Measurements from ENCODE around the gene DCST2.

Gene DCST2

DNA sequence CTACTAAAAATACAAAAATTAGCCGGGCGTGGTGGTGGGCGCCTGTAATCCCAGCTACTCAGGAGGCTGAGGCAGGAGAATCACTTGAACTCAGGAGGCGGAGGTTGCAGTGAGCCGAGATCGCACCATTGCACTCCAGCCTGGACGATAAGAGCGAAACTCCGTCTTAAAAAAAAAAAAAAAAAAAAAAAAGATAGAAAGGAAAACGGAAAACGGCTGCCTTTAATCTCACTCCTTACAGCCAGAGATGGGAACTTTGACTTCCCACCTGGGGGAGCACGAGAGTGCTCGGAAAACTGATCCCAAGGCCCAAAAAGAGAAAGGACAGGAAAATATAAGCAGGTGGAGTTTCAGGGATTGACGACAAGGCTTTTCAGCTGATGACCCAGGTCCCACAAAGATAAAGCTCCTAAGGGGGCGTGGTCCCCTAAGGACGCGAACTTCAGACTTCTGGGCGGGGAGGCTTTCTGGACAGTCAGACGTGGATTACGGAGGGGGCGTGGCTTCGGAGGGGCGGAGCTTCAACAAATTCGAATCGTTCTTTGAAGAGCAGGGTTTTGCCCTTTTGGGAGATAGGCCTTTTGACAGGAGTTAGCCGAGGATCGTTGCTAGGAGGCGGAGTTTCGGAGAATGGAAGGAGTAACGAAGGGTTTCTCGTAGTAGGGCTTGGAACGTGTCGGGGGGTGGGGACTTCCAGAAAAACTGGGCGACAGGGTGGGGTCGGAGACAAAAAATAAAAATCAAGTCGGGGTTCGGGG lies 60.1 kb downstream of the DCST2 start:
- DNase-seq, result peak; percentile 94 to 97

DNA sequence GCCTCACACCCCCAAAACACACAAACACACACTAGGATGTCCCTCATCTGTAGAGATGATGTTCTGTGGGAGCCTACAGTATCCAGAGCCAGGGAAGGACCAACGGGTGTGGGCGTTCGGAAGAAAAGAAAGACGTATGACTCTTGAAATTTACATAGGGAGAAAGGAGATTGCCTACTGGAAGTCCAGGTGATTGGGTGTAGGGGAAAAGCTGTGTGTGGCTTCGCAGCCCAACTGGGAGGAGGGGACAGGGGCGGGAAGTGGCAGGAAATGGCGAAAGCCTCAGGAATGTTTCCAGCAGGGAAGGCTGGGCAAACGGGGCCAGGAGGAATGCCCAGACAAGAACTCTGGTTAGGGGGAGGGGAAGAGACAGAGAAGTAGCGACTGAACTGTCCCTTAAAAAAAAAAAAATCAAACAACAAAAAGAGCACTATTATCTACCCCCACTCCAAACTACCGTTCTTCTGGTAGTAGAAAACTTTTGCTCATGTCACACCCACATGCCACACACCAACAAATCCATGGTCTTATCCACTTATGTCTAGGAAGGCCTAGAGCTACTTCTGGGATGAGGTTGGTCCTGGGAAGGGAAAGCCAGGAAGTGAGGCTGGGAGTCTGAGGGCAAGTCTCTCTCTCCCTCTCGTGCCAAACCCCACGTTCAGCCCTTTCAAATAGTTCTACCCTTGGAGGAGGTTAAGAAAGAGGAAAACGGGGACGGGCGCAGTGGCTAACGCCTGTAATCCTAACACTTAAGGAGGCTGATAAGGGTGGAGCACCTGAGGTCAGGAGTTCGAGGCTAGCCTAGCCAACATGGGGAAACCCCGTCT lies 60.9 kb downstream of the DCST2 start:
- no peak for DNase-seq

DNA sequence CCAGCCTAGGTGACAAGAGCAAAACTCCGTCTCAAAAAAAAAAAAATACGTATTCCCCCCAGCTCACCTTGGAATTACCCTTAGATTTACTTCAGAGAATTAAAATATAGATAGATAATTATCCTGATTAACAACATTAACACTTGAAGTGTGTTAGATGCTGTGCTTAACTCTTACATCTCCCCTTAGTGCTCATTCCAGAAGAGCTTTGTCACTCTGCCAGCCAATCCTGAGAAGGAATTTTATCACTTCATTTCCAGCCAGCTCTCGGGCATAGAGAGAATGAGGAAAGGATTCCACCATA lies 61.4 kb downstream of the DCST2 start:
- DNase-seq, result no peak

DNA sequence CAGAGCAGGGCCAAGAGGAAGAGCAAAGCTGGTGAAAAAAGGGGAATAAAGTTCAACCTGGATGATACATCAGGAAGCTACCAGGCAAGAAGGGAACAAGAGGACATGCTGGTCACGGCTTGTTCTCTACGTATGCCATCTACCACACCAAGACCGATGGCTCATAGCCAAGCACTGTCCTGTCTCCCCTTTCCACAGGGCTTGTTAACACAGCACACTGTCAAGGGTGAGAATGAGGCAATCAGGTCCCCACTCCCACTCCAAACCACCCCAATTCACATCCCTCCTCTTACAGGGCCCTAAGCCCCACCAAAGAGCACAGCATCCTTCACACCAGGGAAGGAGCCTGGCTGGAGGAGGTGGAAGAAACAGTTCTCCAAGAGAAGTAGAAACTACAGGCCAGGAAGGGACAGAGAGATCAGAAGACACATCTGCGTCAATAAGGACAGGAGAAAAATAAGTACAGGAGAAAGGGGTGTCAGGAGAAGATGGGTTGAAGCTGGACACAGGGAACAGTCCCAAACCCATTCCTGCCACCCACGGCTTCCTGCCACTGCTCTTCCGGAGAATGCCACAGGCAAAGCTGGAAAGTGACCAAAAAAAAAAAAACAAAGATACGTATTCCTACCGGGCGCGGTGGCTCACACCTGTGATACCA lies 62.1 kb downstream of the DCST2 start:
- DNase-seq, result no peak

DNA sequence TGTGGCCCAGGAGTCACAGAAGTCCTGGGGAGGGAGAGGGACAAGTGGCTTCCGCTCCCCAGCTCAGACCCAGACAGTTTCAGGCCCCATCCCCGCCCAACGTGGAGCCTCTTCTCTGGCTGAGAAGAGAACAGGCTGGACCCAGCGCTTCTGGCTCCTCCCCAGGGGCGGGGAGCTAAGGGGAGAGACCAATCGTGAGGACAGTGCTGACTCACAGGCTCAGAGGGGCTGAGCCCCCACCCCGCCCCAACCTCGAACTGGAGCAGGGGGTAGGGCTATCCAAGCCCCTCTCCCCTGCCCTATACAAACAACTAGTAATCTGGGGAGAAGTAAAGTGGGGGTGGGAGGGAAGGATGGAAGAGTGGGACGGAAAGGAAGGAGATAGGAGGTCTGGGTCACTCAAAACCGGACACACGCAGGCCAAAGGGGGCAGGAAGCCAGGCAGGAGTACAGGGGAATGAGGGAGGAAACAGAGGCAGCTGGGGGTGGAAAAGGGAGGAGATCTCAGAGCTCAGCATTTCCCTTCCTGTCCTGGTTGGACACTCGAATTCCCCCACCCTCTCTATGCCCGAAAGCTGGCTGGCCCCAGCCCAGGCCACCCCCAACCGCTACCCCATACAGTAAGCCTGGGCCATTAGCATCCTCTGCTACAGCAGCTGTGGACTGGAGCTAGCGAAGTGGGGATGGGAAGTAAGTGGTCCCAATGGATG lies 62.8 kb downstream of the DCST2 start, which contains the start of gene SHC1:
Gene SHC1, minus strand, starts transcription at position 117 of the 710 bp plus-strand sequence. CDS start 221 bp downstream, outside the sequence.
- peak; percentile 47 to 61 for DNase-seq

DNA sequence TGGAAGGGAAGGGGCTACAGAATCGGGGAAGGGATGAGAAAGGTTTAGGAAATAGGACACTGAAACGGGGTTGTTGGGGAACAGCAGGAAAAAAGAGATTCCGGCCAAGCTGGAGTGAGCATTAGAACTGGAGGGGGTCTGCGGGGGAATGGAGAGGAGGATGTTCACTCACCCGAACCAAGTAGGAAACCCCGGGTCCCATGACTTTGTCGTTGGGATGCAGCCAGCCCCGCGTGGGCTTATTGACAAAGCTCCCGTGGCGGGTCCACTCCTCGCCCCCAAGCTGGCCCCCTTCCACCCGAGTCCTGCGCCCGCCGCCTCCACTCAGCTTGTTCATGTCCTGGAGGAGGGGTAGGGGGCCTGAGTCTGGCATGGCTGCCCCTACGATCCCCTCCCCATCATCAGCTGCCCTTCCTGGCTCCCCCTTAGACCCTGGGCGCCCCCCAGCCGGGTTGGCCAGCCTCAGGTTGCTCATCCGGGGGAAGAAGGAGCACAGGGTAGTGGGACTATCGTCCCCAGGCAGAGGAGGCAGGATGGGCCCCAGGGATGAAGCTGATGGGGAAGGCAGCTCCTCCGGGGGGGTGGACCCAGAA lies 63.6 kb downstream of the DCST2 start:
- no peak for DNase-seq

DNA sequence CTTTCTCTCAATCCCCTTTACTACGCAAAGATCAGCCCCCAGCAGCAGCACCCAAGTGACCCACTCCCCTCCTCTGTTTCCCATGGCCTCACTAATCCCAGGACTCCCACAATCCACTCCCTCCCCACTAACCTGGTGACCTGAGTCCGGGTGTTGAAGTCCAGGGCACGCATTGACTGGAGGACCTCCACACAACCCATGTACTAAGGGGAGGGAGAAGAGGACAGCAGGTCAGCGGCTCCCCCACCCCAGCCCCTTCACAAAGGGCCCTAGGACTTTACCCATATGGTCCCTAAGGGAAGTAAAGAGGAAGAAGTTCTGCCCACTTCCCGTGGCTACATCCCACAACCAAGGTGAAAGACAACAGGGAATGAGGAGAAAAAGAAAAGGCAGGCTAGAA lies 64.3 kb downstream of the DCST2 start:
- DNase-seq, result no peak

DNA sequence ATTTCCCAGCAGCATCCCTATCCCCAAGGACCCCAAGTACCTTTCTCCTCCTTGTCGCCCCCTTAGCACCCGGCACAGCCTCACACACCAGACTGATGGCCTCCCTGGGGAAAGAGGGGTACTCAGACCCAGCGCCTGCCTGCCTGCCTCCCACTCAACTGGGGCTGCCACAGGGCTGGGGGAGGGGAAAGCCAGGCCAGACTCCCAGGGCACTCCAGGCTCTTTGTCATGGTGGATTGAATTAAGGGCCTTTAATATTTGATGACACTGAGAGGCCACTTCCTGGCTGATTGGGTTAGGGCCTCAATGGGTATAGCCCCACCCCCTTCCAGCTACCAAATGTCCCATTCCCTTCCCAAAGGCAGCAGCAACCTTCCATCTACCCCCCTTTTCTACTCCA lies 64.8 kb downstream of the DCST2 start:
- no peak for DNase-seq
